HG03039 (cell line): ENCODE measurements around the gene DAPK2.
"Not testable (repeated sequence)": the region's sequence is repeated elsewhere in the genome, so short reads cannot be mapped to it uniquely, and the experiment has no call there.

Experiments
- ATAC-seq: cut with Tn5 transposase; IDR thresholded peaks from one replicate; pipeline ENCODE4 v1.9.1; 2021; ENCODE audit warnings: mild to moderate bottlenecking, moderate library complexity; ENCODE audit not compliant: unreplicated experiment

The DAPK2 gene

DNA sequence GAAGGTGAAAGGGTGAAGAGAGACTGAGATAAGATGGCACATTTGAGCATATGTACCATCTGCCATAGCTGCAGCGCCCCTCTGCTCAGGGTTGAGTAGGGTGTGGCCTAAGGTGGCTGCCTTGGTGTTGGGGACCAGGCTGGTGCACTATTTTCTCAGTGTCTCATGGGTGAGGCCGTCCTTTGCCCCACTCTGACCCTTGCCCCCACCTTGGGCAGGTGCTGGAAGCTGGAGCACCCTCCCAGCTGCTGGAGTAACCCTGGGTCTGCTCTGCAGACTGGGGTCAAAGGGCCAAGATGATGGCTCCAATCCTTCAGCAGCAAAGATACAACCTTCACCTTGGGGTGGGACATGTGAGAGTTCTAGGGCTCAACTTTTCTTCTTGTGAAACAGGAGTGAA lies 69.2 kb downstream of the DAPK2 start:
- ATAC-seq = no peak

DNA sequence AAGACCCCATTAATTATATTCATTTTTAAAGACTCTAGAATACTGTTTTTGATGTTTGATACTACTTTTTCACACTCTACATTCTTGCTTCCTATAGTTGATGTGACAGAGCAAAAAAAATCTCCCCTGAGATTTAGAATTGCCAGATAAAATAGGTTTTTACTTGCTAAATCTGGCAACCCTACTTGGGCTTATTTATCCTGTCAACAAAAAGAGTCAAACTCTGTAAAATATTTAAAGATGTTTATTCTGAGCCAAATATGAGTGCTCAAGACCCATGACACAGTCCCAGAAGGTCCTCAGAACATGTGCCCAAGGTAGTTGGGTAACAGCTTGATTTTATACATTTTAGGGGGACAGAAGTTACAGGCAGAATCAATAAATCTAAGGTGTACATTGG lies 72.3 kb downstream of the DAPK2 start:
- no peak for ATAC-seq

DNA sequence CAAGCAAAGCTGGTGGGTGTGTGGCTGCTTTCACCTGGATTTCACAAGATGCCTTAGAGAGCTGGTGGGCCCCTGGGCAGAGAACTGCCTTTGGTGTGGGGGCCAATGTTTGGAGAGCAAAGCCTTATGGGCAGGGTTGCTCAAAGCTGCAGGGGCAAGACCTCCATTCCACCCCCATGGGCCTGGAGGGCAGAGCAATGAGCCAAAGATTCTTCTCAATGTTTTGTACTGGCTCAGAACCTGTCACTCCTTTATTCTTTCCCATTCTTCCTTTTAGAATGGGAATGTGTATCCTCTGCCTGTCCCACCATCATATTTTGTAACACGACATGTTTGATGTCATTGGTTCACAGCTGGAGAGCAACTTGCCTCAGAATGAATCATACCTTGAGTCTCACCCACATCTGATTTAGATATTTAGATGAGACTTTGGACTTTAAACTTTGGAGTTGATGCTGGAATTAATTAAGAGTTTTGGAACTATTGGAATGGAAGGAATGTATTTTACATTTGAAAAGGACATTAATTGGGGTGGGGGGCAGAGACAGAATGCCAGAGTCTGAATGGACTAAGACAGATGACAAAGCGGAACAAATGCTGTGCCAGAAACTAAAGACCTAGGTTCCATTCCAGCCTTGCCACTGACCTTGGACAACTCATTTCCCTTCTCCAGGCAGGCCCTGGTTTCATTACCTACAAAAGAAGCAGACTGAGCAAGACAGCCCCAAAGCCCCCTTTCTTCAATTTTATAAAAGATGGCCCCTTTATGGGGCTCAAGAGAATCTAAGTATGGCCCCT lies 72.9 kb downstream of the DAPK2 start:
- no peak for ATAC-seq

DNA sequence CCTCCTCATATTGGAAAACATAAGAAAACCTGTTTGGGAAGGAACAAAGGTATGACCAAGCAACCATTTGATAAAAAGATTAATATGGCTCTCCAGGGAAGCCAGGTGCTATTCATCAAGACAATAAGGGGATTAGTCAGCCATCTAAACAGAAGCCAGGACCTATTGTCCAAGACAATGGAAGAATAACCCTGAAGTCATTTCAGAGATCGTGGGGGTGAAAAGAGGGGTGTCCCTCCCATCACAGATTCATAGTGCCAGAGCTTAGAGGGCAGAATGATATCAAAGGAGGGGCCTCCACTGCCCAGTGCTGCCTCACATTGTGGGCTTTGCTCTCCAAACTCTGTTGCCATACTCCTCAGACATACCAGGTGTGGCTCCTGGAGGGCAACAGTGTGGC lies 73.5 kb downstream of the DAPK2 start:
- no peak for ATAC-seq

DNA sequence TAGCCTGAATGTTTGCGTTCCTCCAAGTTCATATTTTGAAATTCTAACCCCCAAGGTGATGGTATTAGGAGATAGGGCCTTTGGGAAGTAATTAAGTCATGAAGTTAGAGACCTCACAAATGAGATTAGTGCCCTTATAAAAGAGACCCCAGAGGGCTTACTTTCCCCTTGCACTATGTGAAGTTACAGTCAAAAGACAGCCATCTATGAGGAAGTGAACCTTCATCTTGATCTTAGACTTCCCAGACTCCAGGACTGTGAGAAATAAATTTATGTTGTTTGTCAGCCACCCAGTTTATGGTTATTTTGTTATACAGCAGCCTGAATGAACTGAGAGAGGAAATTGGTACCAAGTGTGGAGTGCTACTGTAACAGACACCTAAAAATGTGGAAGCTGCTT lies 74.4 kb downstream of the DAPK2 start:
- ATAC-seq = no peak

DNA sequence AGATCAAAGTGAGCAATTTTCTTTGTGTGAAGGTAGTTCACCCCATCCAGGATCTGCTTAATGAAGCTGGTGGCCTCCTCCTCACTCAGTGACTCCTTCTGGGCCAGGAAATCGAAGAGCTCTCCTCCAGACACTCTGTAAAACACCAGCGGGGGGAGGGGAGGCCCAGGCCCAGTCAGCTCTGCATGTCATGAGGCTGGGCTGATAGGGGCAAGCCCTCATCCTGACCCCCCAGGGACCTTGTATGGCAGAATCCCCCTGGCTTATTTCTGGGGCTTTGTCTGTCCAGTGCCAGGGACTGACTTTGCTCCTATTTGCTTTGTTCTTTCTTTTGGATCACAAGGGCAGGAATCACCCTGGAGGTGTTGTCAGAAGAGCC lies 74.9 kb downstream of the DAPK2 start:
- ATAC-seq = no peak

DNA sequence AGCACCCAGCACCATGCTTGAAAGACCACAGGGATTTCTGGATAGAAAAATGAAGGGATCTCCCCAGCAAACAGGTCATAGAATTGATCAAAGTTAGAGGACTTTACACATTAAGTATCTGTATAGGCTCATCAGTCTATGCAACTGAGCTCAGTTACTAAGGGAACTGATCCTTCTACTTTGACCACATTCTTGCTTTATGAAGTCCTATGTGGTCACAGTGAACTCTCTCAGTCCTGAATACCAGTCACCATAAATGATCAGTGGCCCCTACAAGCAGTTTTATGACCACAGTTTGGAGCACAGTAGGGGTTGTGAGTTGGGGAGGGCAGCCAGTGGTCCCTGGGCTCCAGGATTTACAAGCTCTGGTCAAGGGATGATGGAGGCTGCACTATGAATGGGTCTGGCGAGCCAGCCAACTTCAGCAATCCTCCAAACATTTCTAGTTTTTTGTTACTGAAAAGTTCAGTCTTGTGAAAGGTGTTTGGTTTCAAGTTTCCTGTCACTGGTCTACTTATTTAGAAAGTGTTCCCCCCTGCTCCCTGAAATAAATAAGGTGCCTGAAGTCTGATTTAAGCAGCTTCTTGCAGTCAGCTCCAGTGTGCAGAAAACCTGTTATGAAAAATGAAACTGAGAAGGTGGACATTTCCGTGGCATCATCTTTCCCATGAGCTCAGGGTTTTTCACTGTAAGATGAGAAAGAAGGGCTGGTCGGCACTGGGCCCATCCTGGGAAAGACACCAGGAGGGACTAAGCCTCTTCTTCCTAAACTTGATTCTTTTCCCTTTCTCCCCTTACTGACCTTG lies 75.5 kb downstream of the DAPK2 start:
- peak; percentile 92 for ATAC-seq

DNA sequence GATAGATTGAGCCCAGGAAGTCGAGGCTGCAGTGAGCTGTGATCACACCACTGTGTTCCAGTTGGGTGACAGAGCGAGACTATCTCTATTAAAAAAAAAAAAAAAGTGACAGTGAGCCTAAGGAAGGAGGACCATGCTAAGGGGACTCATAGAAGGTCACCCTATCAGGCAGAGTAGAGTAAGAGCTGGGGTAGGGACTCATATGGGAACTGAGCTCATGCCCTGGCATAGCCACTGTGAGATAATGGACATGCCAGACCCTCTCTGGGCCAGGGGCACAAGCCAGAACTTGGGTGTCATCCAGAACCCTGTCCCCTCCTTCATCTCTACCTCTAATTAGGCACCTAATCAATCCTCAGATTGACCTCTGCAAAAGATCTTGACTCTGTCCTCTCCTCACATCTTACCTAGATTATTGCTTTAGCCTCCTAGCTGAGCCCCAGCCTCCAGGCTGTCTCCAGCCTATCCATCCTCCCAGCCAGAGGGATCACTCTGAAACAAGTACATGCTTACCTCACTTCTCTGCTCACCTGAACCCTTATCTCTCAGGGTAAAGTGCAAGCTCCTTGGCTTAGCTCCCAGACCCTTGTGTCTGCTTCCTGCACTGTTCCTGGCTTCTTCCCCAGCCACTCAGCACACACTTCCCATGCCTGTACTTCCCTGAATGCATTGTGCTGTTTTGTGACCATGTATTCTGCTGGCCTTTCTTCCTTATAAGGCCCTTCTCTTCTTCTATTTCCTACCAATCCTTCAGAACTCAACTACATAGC lies 76.4 kb downstream of the DAPK2 start:
- no peak for ATAC-seq

DNA sequence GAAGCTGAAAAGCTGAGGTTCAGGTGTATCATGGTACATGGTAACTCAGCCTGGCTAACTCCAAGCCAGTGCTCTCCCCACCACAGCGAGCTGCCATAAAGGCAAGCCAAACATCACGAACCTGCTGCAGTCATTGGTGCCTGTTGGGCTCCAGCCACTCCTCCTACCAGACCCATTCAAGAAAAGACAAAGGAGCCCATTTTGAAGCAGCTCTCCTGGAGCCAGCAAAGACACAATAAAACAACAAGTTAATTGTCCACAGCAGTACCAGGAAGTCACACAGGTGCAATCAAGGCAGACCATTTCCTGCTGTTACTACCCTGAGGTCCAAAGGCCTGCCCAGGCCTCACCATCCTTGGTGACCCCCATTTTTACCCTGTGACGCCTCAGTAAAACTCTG lies 77.6 kb downstream of the DAPK2 start:
- no peak for ATAC-seq

DNA sequence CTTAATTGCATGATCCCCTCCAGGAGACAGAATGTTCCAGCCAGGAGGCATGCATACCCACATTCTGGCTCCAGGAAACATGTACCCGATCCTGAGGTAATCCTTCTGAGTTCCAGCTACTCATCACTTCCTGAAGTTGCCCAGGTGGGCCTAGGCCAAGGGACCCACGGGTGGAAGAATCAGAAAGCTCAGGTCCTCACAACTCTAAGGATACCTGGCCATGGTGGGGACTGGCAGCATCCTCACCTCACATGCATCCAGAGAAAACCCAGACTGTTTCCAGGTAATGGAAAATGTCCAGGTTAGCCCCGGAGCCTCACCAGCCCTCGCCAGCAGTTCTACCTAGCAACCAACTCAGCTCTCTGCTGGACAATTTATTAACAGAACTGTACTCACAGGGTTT lies 78.2 kb downstream of the DAPK2 start:
- no peak for ATAC-seq

DNA sequence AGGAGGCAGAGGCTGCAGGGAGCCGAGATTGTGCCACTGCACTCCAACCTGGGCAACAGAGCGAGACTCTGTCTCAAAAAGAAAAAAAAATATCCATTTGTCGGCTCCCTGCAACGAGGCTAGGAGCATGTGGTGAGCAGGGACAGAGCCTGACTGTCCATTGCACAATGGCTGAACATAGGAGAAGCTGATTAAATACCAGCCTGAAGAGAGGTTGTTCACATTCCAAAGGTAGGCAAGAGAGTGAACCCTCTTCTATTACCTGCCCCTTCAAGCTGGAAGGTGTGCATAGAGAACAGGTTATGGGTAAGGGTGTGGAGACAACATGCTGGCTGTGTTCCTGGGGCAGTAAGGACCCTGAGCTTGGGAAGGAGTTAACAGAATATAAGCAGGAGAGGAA lies 78.7 kb downstream of the DAPK2 start:
- no peak for ATAC-seq

DNA sequence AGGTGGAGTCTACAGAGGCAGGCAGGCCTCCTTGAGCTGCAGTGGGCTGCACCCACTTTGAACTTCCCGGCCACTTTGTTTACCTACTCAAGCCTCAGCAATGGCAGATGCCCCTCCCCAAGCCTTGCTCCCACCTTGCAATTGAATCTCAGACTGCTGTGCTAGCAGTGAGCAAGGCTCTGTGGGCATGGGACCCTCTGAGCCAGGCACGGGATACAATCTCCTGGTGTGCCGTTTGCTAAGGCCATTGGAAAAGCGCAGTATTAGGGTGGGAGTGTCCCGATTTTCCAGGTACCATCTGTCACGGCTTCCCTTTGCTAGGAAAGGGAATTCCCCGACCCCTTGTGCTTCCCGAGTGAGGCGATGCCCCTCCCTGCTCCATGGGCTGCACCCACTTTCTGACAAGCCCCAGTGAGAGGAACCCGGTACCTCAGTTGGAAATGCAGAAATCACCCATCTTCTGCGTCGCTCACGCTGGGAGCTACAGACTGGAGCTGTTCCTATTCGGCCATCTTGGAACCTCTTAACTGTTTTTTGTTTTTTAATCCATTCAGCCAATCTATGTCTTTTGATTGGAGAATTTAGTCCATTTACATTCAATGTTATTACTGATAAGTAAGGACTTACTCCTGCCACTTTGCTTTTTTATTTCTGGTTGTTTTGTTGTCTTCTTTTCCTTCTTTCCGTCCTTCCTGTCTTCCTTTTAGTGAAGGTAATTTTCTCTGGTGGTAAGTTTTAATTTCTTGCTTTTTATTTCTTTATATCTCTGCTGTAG lies 83.2 kb downstream of the DAPK2 start:
- ATAC-seq = not testable (repeated sequence)

DNA sequence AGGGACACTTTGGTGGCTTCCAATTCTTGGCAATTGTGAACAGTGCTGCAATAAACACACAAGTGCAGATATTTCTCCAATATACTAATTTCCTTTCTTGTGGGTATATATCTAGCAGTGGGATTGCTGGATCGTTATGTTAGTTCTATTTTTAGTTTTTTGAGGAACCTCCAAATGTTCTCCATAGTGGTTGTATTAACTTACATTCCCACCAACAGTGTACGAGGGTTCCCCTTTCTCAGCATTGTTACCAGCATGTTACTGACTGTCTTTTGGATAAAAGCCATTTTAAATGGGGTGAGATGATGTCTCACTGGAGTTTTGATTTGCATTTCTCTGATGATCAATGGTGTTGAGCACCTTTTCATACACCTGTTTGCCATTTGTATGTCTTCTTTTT lies 92.8 kb downstream of the DAPK2 start:
- ATAC-seq = no peak

DNA sequence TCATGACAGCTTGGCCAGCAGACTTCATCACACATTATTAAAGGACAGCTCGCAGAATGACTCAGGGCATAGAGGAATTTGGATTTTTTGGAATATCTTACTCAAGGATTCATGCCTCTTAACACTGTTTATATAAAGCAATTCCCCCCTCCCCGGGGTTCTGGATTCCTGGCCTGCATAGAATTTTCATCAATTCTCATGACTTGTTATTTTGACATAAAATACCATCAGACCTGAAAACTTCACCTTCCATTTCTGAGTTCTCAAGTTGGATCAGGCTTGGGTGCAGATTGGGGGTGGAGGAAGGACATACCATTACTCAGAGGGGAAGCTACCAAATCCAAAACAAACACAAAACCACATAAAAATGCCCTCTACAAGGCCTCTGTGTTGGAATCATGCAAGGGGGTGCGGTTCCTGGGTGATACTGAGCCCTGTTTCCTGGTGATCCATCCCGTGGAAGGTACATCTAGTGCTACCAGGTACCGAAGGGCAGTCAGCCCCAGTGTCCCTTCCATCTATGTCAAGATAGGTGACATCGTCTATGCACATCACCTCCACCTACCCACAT lies 95.3 kb downstream of the DAPK2 start:
- ATAC-seq = no peak

DNA sequence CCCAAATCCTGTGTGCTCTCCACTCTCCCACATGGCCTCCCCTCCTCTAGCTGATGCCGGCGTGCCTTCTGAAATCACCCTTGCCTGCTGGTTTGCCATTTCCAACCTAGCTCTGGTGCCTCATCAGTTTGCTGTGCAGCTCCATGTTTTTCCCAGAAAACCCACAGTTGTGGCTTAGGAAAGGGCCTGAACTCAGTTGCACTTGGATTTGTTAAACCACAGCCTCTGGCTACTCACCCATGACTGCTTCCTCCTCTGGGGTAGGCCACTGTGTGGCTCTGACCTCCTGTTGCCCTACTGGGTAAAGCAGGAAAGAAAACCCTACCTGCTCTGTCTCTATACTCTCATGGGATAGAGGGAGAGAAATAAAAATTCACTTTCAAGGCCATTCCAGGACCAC lies 97.3 kb downstream of the DAPK2 start:
- no peak for ATAC-seq

DNA sequence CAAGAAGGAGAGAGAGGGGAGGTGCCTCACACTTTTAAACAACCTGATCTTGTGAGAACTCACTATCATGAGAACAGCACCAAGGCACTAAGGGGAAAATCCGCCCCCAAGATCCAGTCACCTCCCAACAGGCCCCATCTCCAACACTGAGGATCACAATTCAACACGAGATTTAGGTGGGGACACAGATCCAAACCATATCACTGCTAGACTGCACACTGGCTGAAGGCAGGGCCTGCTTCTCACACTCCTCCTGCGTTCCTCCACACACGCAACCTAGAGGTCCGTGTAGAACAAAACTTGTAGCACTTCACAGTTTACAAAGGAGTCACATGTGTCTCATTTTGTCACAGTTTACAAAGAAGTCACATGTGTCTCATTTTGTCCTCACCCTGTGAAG lies 97.8 kb downstream of the DAPK2 start:
- no peak for ATAC-seq

DNA sequence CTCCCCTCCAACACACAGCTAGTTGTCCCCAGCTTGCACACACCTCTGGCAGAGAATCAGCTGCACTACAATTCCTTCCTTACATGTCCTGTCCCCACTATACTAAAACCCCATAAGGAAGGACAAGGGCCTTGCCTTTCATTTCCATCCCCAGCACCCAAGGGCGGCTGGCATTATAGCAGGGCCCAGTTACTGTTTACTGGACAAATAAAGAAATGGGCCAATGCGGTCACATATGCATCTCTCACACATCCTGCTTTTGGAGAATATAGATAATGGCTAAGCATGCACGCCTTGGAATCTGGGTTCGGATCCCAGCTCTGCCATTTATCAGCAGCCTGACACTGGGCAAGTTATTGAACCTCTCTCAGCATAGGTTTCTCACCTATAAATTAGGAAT lies 99.1 kb downstream of the DAPK2 start:
- ATAC-seq = no peak

DNA sequence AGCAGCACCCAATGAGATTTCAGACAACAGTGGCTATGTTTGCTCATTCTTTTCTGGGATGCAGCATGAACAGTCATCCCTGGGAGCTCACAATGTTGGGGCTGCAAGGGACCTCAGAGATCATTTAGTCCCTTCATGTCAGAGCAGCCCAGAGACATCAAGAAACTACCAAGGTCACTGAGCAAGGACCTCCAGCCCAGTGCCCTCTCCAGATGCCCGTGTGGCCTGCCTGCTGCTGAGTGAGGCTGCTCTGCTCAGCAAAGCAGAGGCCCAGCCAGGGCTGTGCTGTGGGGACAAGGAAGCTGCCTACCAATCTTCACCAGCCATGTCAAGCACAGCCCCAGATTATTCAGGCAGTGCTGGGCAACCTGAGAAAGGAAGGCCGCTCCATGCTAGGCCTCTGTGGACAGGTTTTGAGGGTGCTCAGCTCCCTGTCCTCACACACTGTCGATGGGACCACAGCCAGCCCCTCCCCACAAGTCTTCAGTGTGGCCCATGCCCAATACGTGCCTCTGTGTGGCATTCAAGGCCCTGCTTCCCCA lies 99.7 kb downstream of the DAPK2 start:
- no peak for ATAC-seq

DNA sequence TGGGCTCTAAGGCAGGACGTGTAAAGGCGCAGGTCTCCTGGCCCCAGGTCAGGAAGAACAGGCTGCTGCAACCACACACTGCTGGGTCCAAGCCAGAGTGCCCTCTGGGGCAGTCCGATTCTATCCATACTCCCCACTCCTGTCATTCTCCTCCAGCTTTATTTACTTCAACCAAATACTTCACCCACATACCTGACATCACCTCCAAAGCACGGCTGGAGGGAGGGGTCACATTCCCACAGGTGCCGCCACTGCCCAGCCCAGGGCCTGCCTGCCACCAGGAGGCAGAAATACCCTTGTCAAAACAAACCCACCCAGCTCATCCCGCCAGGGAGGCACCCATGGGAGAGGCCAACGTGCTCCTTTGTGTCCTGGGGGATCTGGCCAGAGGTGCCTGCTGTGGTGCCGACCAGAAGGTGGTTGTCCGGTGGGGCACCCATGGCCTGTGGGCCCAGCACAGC lies 100.4 kb downstream of the DAPK2 start:
- ATAC-seq = no peak
